NCI-H1417 treated with DMSO at 0.1 percent for 48 hours (cell line): ENCODE results near the gene EPHB6.

ENCODE experiments used
- DNase-seq: peaks from one replicate; lab custom pipeline; 2025; lab: John Stamatoyannopoulos, UW

EPHB6 gene

DNA sequence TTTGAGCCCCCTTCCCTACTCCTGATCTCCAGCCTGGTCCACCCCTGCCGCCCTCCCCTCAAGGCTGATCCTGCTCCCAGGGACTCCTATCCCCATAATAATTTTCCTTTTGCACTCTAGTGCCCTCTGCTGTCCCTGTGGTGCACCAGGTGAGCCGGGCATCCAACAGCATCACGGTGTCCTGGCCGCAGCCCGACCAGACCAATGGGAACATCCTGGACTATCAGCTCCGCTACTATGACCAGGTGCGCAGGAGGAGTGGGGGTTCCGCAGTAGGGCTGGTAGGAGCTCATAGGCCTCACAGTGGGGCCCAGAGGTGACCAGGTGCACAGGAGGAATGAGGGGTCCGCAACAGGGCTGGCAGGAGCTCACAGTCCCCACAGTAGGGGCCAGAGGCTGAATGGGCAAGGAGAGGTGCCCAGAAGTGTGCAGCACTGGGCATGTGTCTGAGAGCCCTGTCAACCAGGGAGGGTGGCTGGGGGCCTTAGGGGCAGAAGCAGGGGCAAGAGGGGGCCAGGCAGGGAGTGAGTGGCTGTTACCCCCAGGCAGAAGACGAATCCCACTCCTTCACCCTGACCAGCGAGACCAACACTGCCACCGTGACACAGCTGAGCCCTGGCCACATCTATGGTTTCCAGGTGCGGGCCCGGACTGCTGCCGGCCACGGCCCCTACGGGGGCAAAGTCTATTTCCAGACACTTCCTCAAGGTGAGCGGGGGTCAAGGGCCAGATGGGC is 11.7 kb downstream of the EPHB6 start:
- DNase-seq, result no peak

DNA sequence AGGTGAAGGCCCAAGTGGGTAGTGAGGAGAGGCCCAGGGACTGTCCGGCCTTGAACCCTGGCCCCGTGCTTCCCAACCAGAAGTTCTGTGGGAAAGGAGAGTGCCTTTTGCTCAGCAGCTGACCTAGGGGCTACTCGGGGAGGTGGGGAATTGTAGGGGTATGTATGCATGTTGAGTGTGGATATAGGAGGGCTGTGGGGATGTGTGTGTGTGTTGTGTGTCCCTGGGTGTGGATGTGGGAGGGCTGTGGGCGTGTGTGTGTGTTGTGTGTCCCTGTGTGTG is 12.2 kb downstream of the EPHB6 start:
- DNase-seq, result no peak

DNA sequence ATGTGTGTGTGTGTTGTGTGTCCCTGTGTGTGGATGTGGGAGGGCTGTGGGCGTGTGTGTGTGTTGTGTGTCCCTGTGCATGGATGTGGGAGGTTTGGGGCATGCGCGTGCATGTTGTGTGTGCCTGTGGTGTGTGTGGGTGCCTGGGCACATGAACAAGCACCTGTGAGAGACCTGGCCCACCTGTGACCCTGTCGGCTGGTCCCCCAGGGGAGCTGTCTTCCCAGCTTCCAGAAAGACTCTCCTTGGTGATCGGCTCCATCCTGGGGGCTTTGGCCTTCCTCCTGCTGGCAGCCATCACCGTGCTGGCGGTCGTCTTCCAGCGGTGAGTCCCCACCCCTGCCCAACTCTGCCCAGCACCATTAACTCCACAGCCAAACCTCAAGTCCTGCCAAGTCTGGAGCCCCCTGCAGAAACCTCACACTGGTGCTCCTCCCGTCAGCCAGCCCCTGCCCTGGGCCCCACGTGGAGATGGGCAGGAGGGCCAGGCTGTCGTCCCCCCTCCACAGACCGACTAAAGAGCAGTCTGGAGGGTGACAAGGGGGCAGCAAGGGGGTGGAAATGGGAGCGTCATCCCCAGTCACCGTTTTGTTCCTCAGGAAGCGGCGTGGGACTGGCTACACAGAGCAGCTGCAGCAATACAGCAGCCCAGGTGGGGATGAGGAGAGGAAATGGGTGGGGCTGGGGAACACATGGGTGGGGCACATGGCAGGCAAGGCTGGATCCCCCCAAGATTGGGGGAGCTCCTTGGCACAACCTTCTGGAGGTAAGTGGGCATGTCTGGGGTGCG is 12.7 kb downstream of the EPHB6 start:
- DNase-seq, result no peak

DNA sequence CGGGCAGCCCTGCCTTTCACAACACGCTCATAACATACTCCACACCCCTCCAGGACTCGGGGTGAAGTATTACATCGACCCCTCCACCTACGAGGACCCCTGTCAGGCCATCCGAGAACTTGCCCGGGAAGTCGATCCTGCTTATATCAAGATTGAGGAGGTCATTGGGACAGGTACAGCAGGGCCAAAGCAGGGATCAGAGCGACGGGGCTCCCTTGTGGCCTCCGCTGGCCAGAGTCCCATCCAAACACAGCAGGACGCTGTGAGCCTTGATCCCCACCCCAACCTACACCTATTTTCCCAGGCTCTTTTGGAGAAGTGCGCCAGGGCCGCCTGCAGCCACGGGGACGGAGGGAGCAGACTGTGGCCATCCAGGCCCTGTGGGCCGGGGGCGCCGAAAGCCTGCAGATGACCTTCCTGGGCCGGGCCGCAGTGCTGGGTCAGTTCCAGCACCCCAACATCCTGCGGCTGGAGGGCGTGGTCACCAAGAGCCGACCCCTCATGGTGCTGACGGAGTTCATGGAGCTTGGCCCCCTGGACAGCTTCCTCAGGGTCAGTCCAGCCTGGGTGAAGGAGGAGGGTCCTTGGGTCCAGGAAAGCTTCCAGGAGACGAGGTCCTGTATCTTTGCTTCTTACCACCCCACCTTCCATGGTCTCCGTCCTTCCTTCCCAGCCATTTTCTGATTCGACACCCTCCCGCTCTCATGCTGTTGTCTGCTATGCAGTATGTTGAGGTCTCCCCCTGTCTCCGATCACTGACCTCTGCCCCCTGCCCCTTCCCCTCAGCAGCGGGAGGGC is 13.5 kb downstream of the EPHB6 start:
- DNase-seq, result no peak

DNA sequence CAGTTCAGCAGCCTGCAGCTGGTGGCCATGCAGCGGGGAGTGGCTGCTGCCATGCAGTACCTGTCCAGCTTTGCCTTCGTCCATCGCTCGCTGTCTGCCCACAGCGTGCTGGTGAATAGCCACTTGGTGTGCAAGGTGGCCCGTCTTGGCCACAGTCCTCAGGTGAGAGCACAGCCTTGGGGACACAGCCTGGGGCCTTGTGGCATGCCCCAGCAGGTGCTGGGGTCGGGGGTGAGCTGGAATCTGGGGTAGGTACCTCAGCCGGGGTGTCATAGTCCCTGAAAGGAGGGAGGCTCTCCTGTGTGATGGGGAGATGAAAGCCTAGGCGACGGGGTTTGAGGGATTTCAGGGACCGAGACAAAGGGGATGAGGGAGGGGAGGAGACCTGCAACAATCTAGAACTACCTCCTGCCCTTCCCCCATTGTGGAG is 14.1 kb downstream of the EPHB6 start:
- no peak for DNase-seq

DNA sequence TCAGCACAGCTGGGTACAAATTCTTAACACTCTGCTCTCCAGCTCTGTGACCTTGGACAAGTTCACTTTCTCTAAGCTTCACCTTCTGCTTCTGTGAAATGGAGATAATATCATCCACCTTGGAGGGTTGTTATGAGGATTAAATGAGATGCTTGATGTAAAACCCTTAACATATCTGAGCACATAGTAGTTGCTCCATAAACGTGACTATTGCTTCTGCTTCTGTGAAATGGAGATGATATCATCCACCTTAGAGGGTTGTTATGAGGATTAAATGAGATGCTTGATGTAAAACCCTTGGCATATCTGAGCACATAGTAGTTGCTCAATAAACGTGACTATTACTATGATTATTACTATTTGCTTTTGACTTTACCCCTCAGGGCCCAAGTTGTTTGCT is 14.6 kb downstream of the EPHB6 start:
- no peak for DNase-seq

DNA sequence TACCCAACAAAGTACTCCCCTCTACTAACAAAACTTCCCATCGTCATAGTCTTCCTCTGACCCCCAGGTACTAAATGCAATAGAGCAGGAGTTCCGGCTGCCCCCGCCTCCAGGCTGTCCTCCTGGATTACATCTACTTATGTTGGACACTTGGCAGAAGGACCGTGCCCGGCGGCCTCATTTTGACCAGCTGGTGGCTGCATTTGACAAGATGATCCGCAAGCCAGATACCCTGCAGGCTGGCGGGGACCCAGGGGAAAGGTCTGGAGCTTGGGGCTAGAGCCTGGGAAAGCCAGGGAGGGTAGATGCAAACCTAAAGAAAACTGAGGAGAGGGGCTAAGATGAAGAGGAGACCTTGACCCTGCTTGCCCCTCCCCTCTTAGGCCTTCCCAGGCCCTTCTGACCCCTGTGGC is 15.3 kb downstream of the EPHB6 start:
- no peak for DNase-seq

DNA sequence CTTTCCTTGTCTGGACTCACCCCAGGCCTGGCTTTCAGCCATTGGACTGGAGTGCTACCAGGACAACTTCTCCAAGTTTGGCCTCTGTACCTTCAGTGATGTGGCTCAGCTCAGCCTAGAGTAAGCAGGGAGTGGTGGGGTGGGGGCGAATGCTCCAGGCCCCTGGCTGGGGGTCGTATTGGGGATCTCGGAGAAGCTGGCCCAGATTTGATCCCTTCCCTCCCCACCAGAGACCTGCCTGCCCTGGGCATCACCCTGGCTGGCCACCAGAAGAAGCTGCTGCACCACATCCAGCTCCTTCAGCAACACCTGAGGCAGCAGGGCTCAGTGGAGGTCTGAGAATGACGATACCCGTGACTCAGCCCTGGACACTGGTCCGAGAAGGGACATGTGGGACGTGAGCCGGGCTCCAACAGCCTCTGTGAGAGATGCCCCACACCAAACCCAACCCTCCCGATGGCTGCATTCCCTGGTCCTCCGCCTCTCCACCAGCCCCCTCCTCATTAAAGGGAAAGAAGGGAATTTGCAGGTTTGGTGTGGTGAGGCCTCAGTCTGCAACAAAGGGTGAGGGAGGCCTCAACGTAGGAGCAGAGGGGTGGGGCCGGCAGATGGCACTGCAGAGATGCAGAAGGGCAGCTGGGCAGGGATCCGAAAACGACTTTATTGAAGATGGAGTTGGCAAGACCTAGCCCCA is 15.8 kb downstream of the EPHB6 start:
- no peak for DNase-seq

DNA sequence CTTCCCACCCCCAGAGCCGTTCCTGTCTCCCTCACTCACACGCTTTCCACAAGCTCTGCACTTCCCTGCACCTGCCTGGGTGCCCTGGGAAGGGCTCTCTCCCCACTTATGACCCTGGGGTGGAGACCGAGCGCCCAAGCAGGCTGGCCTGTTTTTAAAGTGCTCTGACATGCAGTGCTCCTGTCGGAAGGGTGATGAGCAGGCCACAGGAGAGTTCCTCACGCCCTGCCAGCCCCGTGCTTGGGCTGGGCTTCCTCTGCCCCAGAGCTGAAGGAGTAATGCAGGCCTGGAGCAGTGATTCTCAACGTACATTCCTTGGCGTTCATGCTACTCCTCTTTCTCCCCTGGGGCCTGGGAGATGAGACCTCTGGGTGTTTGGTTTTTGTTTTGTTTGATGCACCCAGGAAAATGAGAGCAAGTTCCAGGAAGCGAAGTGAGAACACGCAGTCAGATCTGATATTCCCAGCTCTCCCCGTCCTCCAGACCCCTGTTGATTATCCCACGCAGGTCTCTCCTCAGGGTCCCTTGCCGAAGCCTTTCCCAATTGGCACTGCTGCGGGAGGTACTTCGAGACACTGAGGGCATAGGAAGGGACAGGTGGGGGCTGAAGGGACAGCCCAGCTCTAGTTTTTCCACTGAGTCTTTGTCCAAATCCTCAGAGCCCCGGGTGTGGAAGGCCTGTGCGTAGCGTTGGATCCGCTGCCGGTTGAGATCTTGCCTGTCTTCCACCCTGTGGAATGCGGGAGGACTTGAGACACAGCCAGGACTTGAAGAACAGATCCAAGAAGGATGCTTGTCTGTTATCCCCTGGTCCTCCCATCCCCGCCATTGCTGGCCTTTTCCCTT is 16.6 kb downstream of the EPHB6 start:
- DNase-seq, result no peak

DNA sequence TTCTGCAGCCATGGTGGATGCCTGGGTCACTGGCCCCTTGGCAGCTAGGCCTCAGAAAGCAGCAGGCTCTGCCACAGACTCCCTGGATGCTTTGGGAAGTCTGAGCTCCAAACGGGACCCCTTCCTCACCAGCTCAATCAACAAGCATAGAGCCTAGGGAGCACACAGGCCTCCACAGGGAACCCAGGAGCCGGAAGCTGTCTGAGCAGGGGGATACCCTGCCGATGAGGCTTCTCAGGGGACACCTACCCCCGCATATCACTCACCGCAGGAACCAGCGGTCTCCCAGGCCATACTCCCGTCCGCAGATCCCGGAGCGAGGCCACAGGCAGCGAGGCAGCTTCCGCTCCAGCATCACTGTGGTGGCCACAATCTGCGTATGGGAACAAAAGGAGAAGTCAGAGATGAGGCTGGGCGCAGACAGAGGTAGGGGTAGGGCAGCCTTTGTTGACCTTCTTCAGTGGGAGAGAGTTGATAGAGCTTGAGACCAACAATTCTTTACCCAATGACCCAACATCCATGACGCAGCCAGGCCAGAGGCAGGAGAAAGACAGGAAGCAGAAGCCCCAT is 17.3 kb downstream of the EPHB6 start:
- DNase-seq, result no peak

DNA sequence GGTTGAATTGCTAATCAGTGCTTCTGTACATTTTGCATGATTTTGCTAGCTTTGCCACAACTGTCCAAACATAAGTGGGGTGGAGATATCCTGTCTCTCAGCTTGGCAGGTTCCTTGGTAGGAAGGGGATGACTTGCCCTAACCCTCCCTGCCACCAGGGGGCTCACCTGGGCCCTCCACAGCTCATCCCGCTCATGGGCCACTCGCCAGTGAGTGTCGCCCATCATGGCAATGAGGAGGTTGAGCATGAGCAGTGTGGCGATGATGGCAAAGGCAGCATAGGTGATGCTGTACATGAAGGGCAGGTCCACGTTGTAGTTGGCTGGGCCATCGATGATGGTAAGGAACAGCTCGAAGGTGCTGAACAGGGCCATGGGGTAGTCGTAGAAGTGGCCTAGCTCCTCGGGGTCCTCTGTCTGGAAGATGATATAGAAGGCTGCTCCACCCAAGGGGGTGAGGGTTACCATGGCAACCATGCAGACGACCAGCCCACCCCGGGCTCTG is 18.5 kb downstream of the EPHB6 start:
- no peak for DNase-seq

DNA sequence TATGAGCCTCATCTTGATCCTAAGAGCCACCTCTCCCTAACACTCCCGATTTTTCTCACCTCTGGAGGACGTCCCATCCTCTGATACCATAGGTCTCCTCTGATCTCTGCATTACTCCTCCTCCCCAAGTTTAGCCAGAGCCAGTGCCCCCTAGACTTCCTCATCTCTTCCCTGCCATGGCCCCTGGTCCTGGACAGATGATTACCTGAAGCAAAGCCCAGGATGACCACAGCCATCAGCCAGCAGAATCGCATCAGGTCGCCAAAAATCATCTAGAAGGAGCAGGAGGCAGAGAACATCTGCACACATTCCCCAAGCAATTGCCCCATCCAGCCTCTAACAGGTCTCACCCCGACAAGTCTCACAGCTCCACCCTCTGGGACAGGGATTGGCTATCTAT is 19.0 kb downstream of the EPHB6 start:
- no peak for DNase-seq

DNA sequence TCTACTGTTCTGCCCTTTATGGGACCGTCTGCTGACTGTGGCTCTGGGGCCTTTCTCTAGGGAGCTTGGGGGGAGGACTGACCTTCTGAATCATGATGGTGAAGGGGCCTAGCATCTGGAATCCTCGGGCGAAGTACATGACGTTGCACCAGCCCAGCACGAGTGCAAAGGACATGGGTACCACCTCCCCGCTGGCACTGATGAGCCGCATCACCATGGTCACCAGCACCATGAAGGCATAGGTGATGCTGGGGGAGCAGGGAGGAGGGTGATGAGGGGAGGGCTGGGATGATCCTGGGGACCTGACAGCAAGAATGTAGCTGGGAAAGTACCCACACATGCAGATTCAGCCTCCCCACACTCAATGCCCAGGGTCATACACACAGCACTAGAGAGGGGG is 19.5 kb downstream of the EPHB6 start:
- no peak for DNase-seq

DNA sequence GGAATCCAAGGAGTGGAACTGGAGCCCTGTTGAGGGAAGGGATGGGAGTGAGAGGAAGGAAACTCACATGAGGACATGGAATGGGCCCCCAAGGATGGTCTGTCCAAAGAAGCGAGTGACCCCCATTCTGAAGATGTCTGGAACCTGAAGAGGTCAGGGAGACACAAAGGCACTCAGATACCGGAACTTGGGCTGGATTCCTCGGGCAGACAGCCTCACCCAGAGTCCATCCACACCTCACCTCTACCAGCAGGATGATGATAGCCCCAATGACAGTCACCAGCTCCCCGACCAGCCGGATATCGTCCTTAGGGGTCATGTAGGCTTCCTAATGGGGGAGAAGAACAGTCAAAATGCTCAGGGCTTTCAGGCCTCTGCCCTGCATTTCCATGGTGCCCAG is 20.0 kb downstream of the EPHB6 start:
- no peak for DNase-seq

DNA sequence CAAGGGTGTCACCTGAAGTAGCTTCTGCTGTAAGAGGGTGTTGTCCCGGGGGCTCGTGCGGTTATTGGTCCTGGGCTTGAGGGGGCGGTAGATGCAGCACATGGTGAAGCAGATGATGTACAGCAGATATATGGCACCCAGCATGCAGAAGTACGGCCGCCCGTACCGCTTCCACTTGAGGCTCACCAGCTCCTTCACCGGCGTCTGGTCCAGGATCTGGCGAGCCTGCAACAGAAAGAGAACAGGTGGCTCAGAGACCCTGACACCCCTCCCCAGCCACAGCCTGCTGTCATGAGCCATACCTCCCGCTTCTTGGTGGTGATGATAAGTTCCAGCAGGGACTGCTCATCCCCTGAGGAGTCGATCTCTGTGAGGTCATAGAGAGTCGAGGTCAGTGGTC is 20.6 kb downstream of the EPHB6 start:
- DNase-seq, result no peak

DNA sequence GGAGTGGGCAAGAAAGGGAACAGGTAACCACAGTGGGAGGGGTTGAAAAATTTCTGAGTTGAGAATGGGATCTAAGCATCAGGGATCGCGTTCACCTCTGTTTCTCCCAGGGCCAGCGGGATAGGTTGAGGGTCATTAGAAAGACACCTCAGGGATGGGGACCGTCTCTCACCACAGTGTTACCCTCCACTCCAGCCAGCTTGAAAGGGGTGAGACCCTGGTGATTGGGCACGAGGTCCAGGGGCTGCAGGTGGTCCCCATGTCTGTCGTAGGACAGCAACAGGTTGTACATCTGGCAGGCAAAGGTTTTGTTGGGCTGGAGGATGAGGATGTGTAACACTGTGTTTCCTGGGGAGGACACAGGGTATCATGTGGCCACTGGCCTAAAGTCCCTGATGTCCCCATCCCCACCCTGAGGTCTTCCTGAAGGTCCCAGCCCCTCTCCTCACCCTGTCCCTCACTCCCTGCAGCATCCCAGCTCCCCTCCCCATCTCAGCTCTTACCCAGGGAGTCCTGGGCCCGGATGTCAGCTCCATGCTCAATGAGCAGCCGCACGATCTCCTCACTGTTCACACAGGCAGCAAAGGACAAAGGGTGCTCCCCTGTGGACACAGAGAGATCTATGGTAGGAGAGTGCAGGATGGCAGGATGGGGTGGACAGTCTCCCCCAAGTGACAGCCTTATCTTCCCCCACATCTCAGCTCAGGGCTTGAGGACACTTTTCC is 21.5 kb downstream of the EPHB6 start:
- DNase-seq, result no peak

DNA sequence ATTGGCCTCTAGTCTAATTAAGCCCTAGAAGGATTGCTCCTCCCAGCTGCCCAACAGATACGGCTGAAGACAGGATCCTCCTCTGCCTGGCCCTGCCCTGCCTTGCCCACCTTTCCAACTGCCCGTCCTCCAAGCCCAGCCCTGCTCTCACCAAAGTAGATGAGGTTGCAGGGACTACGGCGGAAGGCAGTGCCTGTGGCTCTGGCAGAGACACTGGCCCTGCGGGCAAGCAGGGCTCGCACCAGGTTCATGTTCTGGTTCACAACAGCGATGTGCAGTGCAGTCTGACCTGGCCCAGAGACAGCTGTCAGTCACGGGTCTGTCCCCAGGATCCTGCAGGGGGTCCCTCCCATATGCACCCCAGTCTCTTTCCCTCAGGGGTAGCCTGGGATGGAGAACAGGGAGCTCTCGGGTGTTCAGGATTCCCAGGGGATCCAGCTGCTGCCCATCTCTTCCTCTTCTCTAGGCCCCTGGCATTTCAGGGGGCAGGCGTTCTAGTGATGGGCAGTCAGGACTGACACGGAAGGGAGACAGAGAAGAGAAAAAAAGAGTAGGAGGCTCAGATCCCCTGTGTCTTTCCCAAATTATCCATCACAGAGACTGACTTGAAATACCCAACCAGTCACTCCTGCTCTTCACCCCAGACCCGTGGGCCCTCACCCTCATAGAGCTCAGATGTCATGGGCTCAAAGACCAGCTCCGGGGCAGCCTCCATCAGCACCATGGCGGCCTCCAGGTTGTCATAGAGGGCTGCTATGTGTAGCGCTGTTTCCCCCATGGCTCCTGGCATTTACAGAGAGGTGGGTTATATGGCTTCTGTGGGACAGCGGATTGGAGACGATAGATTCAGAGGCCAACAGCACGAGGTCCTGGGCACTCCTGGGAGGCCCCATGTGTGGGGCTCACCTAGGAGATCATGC is 22.4 kb downstream of the EPHB6 start:
- no peak for DNase-seq

DNA sequence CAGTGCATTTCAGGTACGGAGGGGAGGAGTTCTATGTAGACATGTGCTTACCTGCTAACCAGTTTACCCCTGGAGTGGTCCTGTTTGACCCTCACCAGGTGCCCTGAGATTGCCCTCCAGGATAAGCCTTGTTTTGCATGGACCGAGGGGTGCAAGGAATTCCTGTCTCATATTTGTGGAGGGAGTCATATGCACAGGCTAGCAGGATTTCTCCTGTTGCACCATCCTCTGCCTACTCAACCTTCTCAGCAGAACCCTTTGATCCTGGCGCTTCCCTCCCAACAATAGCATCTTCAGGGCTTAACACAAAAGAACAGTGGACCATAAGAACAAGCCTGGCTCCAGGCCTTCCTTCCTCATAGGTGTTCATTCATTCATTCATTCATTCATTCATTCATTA is 23.4 kb downstream of the EPHB6 start:
- no peak for DNase-seq

DNA sequence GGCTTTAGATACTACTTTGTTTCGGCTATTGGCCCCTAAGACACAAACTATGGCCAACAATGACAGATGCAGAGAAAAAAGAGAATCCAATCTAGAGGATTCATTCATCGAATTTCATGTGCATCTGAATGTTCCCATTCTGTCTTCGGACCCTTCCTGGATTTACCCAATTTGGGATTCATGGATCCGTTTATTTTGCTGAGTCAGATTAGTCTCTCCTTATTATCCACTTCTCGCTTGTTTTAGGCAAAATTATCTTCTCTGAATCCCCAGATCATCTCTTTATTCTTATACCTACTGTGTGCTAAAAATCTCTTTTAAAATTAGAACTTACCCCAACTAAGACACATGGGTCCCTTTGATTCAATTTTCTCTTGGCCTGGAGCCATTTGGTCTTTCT is 24.2 kb downstream of the EPHB6 start:
- DNase-seq, result no peak
